Osteocyte (in vitro differentiated cells): ENCODE data around the gene PTPN3. TPM values are rescaled to one million over a fixed set of nuclear protein-coding genes. Genes with fewer than 3 reads are reported as not detected.

Experiments used
- DNase-seq: peaks from one replicate; pipeline ENCODE4 v3.0.0; 2021; ENCODE audit warnings: mixed read lengths; ENCODE audit not compliant: unreplicated experiment; ENCODE audit errors: extremely low spot score
- H3K27ac Mint-ChIP-seq: one replicate; pipeline ENCODE4 v1.8.0; 2021; ENCODE audit warnings: mild to moderate bottlenecking, mixed read lengths; ENCODE audit not compliant: unreplicated experiment
- H3K27me3 Mint-ChIP-seq: one replicate; pipeline ENCODE4 v1.8.0; 2021; ENCODE audit warnings: mixed read lengths; ENCODE audit not compliant: unreplicated experiment
- H3K36me3 Mint-ChIP-seq: one replicate; pipeline ENCODE4 v1.8.0; 2021; ENCODE audit warnings: mixed read lengths; ENCODE audit not compliant: unreplicated experiment
- H3K4me1 Mint-ChIP-seq: one replicate; pipeline ENCODE4 v1.8.0; 2021; ENCODE audit warnings: mixed read lengths; ENCODE audit not compliant: unreplicated experiment
- H3K4me3 Mint-ChIP-seq: one replicate; pipeline ENCODE4 v1.8.0; 2021; ENCODE audit warnings: mild to moderate bottlenecking, moderate library complexity, mixed read lengths; ENCODE audit not compliant: unreplicated experiment
- H3K9me3 Mint-ChIP-seq: one replicate; pipeline ENCODE4 v1.8.0; 2021; ENCODE audit warnings: mixed read lengths; ENCODE audit not compliant: unreplicated experiment
- CTCF ChIP-seq: fragments of 200-600 bp; sonication (generic); IDR thresholded peaks from 2 replicates; pipeline ENCODE4 v1.5.0; 2021; ENCODE audit warnings: antibody characterized with exemption, mild to moderate bottlenecking, moderate library complexity
- total RNA-seq: library from RNA; stranded (reverse); gene quantifications from 2 replicates; pipeline ENCODE4 v1.2.1, GENCODE V29; 2021

Gene PTPN3
- total RNA-seq, 1 donor from 2014 or later, result 4.7 TPM

GRCh38 chr9:109466623-109467590 lies 31.2 kb downstream of the PTPN3 start:
- Mint-ChIP-seq H3K4me3 (no peak overlapping the region), H3K9me3 (no peaks in the 10 kb centered on the region), H3K27ac (no peak overlapping the region), H3K36me3 (no peaks in the 10 kb centered on the region), H3K27me3 (no peaks in the 10 kb centered on the region), H3K4me1 (peaks cover 5% of the 10 kb centered on the region)
- no peak for DNase-seq
- TF ChIP-seq CTCF, result no peak

GRCh38 chr9:109463924-109464625 lies 34.0 kb downstream of the PTPN3 start:
- no peaks in the 10 kb centered on the region for H3K4me1 Mint-ChIP-seq

GRCh38 chr9:109460576-109460975 lies 37.5 kb downstream of the PTPN3 start:
- Mint-ChIP-seq H3K27ac (no peak overlapping the region), H3K27me3 (no peaks in the 10 kb centered on the region), H3K36me3 (peaks cover under 1% of the 10 kb centered on the region), H3K4me1 (no peaks in the 10 kb centered on the region), H3K4me3 (no peak overlapping the region), H3K9me3 (no peaks in the 10 kb centered on the region)
- no peak for TF ChIP-seq CTCF
- DNase-seq, result no peak

More at GRCh38 chr9:109463924-109464625, 34.0 kb downstream of the PTPN3 start:
- H3K9me3 Mint-ChIP-seq, result no peaks in the 10 kb centered on the region
- DNase-seq, result no peak
- no peak for TF ChIP-seq CTCF
- H3K4me3 Mint-ChIP-seq, result no peak overlapping the region
- no peaks in the 10 kb centered on the region for H3K36me3 Mint-ChIP-seq
- no peak overlapping the region for H3K27ac Mint-ChIP-seq
- H3K27me3 Mint-ChIP-seq, result no peaks in the 10 kb centered on the region

- DNase-seq, result no peak
- H3K36me3 Mint-ChIP-seq, result peaks cover 2% of the 10 kb centered on the region
- no peak overlapping the region for H3K4me3 Mint-ChIP-seq
- no peaks in the 10 kb centered on the region for H3K4me1 Mint-ChIP-seq
- no peak overlapping the region for H3K27ac Mint-ChIP-seq
- TF ChIP-seq CTCF, result no peak
- H3K27me3 Mint-ChIP-seq, result no peaks in the 10 kb centered on the region
- H3K9me3 Mint-ChIP-seq, result no peaks in the 10 kb centered on the region
These were observed 38.7 kb downstream of the PTPN3 start for GRCh38 chr9:109459423-109459822.
